Astrocyte of the hippocampus (primary cell): Measurements from ENCODE around the gene GPX5.

Experiments
- DNase-seq: peaks from one replicate; pipeline ENCODE4 v3.0.0; 2011; ENCODE audit warnings: low read depth, low spot score

GPX5 gene

GRCh38 chr6:28555136-28555535 is 29.5 kb downstream of the GPX5 start:
- DNase-seq: no peak

GRCh38 chr6:28558629-28559028 is 32.9 kb downstream of the GPX5 start:
- no peak for DNase-seq

GRCh38 chr6:28563430-28564095 is 37.9 kb downstream of the GPX5 start:
- DNase-seq: no peak

- DNase-seq: no peak
These were observed 40.3 kb downstream of the GPX5 start for GRCh38 chr6:28565823-28566526.

- DNase-seq: no peak
These were observed 41.0 kb downstream of the GPX5 start for GRCh38 chr6:28566527-28567252.

GRCh38 chr6:28567506-28567905 is 41.8 kb downstream of the GPX5 start:
- DNase-seq: no peak

- no peak for DNase-seq
These were observed 42.9 kb downstream of the GPX5 start for GRCh38 chr6:28568515-28569108.

GRCh38 chr6:28569748-28570147 is 44.1 kb downstream of the GPX5 start:
- no peak for DNase-seq

- no peak for DNase-seq
These were observed 54.8 kb downstream of the GPX5 start for GRCh38 chr6:28580475-28580874.

DNA sequence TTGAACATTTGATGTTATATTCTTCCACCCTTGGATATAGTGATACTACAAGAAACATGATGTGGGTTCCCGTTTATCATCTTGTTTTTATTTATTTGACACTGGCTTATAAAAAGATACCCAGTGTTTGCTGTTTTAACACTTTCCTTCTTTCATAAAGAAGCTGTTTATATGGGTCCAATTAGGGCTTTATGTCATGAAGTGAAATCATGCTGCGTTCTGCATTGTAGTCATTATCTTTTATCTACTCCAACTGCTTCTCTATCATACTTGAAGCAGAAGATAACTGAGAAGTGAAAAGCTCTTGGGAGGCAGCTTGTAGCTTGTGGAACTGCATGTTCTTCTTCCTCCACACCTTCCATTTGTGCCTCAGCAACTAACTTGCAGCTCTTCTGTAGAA is 57.8 kb downstream of the GPX5 start:
- no peak for DNase-seq
